ENCODE results near the gene CCDC88C. TPM values are rescaled to one million over a fixed set of nuclear protein-coding genes. Genes with fewer than 3 reads are reported as not detected.

CCDC88C gene
- total RNA-seq, 2 donors from 2014 or later = 4.0 to 4.4 TPM

DNA sequence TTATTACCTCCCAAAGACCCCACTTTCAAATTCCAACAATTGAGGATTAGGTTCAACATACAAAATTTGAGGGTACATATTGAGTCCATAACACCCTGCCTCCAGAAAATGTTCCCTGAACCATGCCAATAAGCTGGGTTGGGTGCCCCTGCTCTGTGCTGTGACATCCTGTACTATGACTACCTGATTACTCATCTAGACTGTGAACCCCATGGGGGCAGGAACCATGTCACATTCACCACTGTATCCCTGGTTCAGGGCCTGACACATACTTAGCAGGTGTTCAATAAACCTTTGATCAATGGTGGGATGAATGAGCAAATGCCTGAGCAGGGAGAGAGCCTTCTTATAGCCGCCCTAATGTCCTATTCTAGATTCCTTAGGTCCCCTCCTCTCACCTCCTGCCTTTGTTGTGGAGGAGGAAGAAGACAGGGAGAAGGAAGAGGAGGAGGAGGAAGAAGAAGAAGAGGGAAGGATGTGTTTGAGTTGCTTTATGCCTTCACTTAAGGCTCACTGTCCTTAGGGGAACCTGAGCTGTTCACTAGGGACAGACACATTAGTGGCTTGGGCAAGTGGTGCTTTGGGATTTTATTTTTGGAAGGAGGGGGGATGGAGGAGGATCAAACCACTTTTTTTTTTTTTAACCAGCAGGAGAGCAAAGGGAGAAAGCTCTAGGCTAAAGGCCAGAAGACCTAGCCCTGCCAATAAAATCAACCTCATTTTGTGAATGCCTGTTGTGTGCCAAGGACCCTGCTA is 194.4 kb downstream of the CCDC88C start:
- H3K9me3 ChIP-seq = no peaks in the 10 kb centered on the region
- H3K27ac ChIP-seq = no peak overlapping the region
- no peak for DNase-seq (ENCODE audit: low spot score)
- no peak for TF ChIP-seq CTCF (IDR thresholded peaks at IDR 0.05)
- no peak overlapping the region for H3K4me3 ChIP-seq
- peaks cover 0 to 36% of the 10 kb centered on the region in 2 donors for H3K4me1 ChIP-seq
- no peaks in the 10 kb centered on the region for H3K27me3 ChIP-seq
- peaks cover 28% of the 10 kb centered on the region for H3K36me3 ChIP-seq

Other genes with a start within 250 kb of the CCDC88C start
- gene GPR68, start 173.1 kb downstream of the CCDC88C start, total RNA-seq = 1 to 10 TPM in 1 of 2 donors, under 1 TPM in 1; 0.55 to 1.4 TPM
- gene PPP4R3A, start 92.5 kb upstream of the CCDC88C start, total RNA-seq = 10 to 100 TPM; 40.2 to 48.0 TPM

All from right atrium auricular region (tissue), 2 donors.